ENCODE results near the gene FIS1. TPM values are rescaled to one million over a fixed set of nuclear protein-coding genes. Genes with fewer than 3 reads are reported as not detected.
A peak's percentile ranks its signal among the peaks of the same experiment; 100 is the strongest.

The FIS1 gene
- total RNA-seq, 1 experiment from 2014 or later: 64.1 TPM

- H3K4me3 ChIP-seq: no peak overlapping the region
- H3K27me3 ChIP-seq: no peaks in the 10 kb centered on the region
- H3K27ac ChIP-seq: no peak overlapping the region
- no peaks in the 10 kb centered on the region for H3K9me3 ChIP-seq (replicated peaks)
- DNase-seq: peak; percentile 68 to 71
- H3K4me1 ChIP-seq: peaks cover 34% of the 10 kb centered on the region
- H3K36me3 ChIP-seq: no peaks in the 10 kb centered on the region
These were observed 3.2 kb downstream of the FIS1 start for GRCh38 chr7:101241443-101242349.

GRCh38 chr7:101241015-101241363, 3.9 kb downstream of the FIS1 start:
- Histone ChIP-seq H3K4me1 (peaks cover 34% of the 10 kb centered on the region), H3K4me3 (no peak overlapping the region), H3K27ac (no peak overlapping the region), H3K36me3 (no peaks in the 10 kb centered on the region), H3K9me3 (replicated peaks) (no peaks in the 10 kb centered on the region), H3K27me3 (no peaks in the 10 kb centered on the region)
- DNase-seq: no peak

GRCh38 chr7:101240226-101241014, 4.5 kb downstream of the FIS1 start:
- H3K27me3 ChIP-seq: no peaks in the 10 kb centered on the region
- no peaks in the 10 kb centered on the region for H3K9me3 ChIP-seq (replicated peaks)
- DNase-seq: no peak
- H3K27ac ChIP-seq: no peak overlapping the region
- peaks cover 34% of the 10 kb centered on the region for H3K4me1 ChIP-seq
- no peaks in the 10 kb centered on the region for H3K36me3 ChIP-seq
- H3K4me3 ChIP-seq: no peak overlapping the region

- H3K27ac ChIP-seq: no peak overlapping the region
These were observed 5.0 kb downstream of the FIS1 start for GRCh38 chr7:101239951-101240220.

GRCh38 chr7:101239191-101239950, 5.5 kb downstream of the FIS1 start:
- Histone ChIP-seq H3K27me3 (no peaks in the 10 kb centered on the region), H3K4me1 (peaks cover 34% of the 10 kb centered on the region), H3K9me3 (replicated peaks) (no peaks in the 10 kb centered on the region), H3K36me3 (no peaks in the 10 kb centered on the region), H3K4me3 (no peak overlapping the region), H3K27ac (peak overlapping the region; percentile 86)
- no peak for DNase-seq

More at GRCh38 chr7:101239951-101240220, 5.0 kb downstream of the FIS1 start:
- H3K4me3 ChIP-seq: no peak overlapping the region
- no peak for DNase-seq
- no peaks in the 10 kb centered on the region for H3K9me3 ChIP-seq (replicated peaks)
- H3K4me1 ChIP-seq: peaks cover 34% of the 10 kb centered on the region
- no peaks in the 10 kb centered on the region for H3K36me3 ChIP-seq
- no peaks in the 10 kb centered on the region for H3K27me3 ChIP-seq

- peak overlapping the region; percentile 86 for H3K27ac ChIP-seq
- H3K4me3 ChIP-seq: peak overlapping the region; percentile 18
- H3K4me1 ChIP-seq: peaks cover 32% of the 10 kb centered on the region
- no peaks in the 10 kb centered on the region for H3K9me3 ChIP-seq (replicated peaks)
- no peaks in the 10 kb centered on the region for H3K27me3 ChIP-seq
- DNase-seq: peak; percentile 85 to 93
- H3K36me3 ChIP-seq: no peaks in the 10 kb centered on the region
These were observed 6.4 kb downstream of the FIS1 start for GRCh38 chr7:101238226-101239182.

- Histone ChIP-seq H3K9me3 (replicated peaks) (no peaks in the 10 kb centered on the region), H3K27me3 (no peaks in the 10 kb centered on the region), H3K27ac (peak within 1 kb of the TSS; percentile 86), H3K4me1 (peaks cover 29% of the 10 kb centered on the region), H3K4me3 (peak within 1 kb of the TSS; percentile 22), H3K36me3 (no peaks in the 10 kb centered on the region)
- peak; percentile 97 for DNase-seq
These were observed 7.4 kb downstream of the FIS1 start, which contains the start of gene CLDN15 for GRCh38 chr7:101237206-101238067. Gene CLDN15, minus strand, starts transcription at chr7:101237802. Its CDS starts 221 bp downstream, at chr7:101237581.

- Histone ChIP-seq H3K4me3 (no peak overlapping the region), H3K27ac (no peak overlapping the region), H3K27me3 (no peaks in the 10 kb centered on the region), H3K36me3 (no peaks in the 10 kb centered on the region), H3K4me1 (peaks cover 24% of the 10 kb centered on the region), H3K9me3 (replicated peaks) (no peaks in the 10 kb centered on the region)
- DNase-seq: no peak
These were observed 8.5 kb downstream of the FIS1 start for GRCh38 chr7:101236292-101236835.

- no peak for DNase-seq
- Histone ChIP-seq H3K27me3 (no peaks in the 10 kb centered on the region), H3K4me3 (no peak overlapping the region), H3K36me3 (no peaks in the 10 kb centered on the region), H3K27ac (no peak overlapping the region), H3K4me1 (peaks cover 24% of the 10 kb centered on the region), H3K9me3 (replicated peaks) (no peaks in the 10 kb centered on the region)
These were observed 9.4 kb downstream of the FIS1 start for GRCh38 chr7:101235522-101235921.

- Histone ChIP-seq H3K36me3 (no peaks in the 10 kb centered on the region), H3K4me1 (peaks cover 24% of the 10 kb centered on the region)
These were observed 9.8 kb downstream of the FIS1 start for GRCh38 chr7:101235050-101235449.

GRCh38 chr7:101234636-101235035, 10.2 kb downstream of the FIS1 start:
- DNase-seq: no peak
- no peaks in the 10 kb centered on the region for H3K9me3 ChIP-seq (replicated peaks)
- H3K27ac ChIP-seq: no peak overlapping the region
- peaks cover 24% of the 10 kb centered on the region for H3K4me1 ChIP-seq
- H3K36me3 ChIP-seq: no peaks in the 10 kb centered on the region
- no peak overlapping the region for H3K4me3 ChIP-seq
- no peaks in the 10 kb centered on the region for H3K27me3 ChIP-seq

More at GRCh38 chr7:101235050-101235449, 9.8 kb downstream of the FIS1 start:
- peak in 1 of 2 experiments; percentile 51 for DNase-seq
- no peaks in the 10 kb centered on the region for H3K27me3 ChIP-seq
- no peak overlapping the region for H3K27ac ChIP-seq
- H3K9me3 ChIP-seq (replicated peaks): no peaks in the 10 kb centered on the region
- no peak overlapping the region for H3K4me3 ChIP-seq

GRCh38 chr7:101233907-101234547, 10.9 kb downstream of the FIS1 start:
- H3K4me3 ChIP-seq: no peak overlapping the region
- peaks cover 17% of the 10 kb centered on the region for H3K4me1 ChIP-seq
- DNase-seq: no peak
- no peak overlapping the region for H3K27ac ChIP-seq
- no peaks in the 10 kb centered on the region for H3K36me3 ChIP-seq
- H3K9me3 ChIP-seq (replicated peaks): no peaks in the 10 kb centered on the region
- H3K27me3 ChIP-seq: no peaks in the 10 kb centered on the region
